Skeletal muscle cell (primary cell): ENCODE results near the gene ZNF436.

Experiments used
- DNase-seq: peaks from one replicate; pipeline ENCODE4 v3.0.0-alpha.2; 2010; ENCODE audit warnings: low read depth
- H3K4me3 ChIP-seq: 2 replicates; pipeline ENCODE4 v1.5.1; 2011; ENCODE audit warnings: low read depth, mild to moderate bottlenecking, control low read depth, low read length, moderate library complexity

Gene ZNF436

GRCh38 chr1:23368562-23369334, 888 bp downstream of the ZNF436 start:
- peak overlapping the region; percentile 98 for H3K4me3 ChIP-seq
- DNase-seq = peak; percentile 77

GRCh38 chr1:23367791-23368561, 1.7 kb downstream of the ZNF436 start:
- peak; percentile 96 for DNase-seq
- peak overlapping the region; percentile 98 for H3K4me3 ChIP-seq

- peak overlapping the region; percentile 98 for H3K4me3 ChIP-seq
- DNase-seq = no peak
These were observed 2.2 kb downstream of the ZNF436 start for GRCh38 chr1:23367451-23367790.

GRCh38 chr1:23366598-23366997, 3.0 kb downstream of the ZNF436 start:
- DNase-seq = no peak

GRCh38 chr1:23366146-23366545, 3.5 kb downstream of the ZNF436 start:
- no peak for DNase-seq
- H3K4me3 ChIP-seq = no peak overlapping the region

More at GRCh38 chr1:23366598-23366997, 3.0 kb downstream of the ZNF436 start:
- no peak overlapping the region for H3K4me3 ChIP-seq

- H3K4me3 ChIP-seq = no peak overlapping the region
- DNase-seq = no peak
These were observed 7.4 kb downstream of the ZNF436 start for GRCh38 chr1:23362218-23362713.

- DNase-seq = no peak
- no peak overlapping the region for H3K4me3 ChIP-seq
These were observed 11.2 kb downstream of the ZNF436 start for GRCh38 chr1:23358310-23358875.

GRCh38 chr1:23357138-23357908, 12.3 kb downstream of the ZNF436 start:
- no peak overlapping the region for H3K4me3 ChIP-seq
- DNase-seq = no peak

- H3K4me3 ChIP-seq = no peak overlapping the region
- no peak for DNase-seq
These were observed 13.0 kb downstream of the ZNF436 start for GRCh38 chr1:23356471-23357137.

GRCh38 chr1:23354245-23354644, 15.4 kb downstream of the ZNF436 start:
- no peak for DNase-seq

GRCh38 chr1:23352096-23352695, 17.4 kb downstream of the ZNF436 start:
- no peak for DNase-seq
- no peak overlapping the region for H3K4me3 ChIP-seq

More at GRCh38 chr1:23354245-23354644, 15.4 kb downstream of the ZNF436 start:
- H3K4me3 ChIP-seq = no peak overlapping the region

GRCh38 chr1:23345920-23346319, 23.7 kb downstream of the ZNF436 start:
- no peak for DNase-seq
- H3K4me3 ChIP-seq = no peak overlapping the region

GRCh38 chr1:23344987-23345472, 24.6 kb downstream of the ZNF436 start:
- DNase-seq = no peak
- peak overlapping the region; percentile 69 for H3K4me3 ChIP-seq

- DNase-seq = peak; percentile 100
- H3K4me3 ChIP-seq = peak within 1 kb of the TSS; percentile 69
These were observed 25.3 kb downstream of the ZNF436 start, which contains the start of gene HNRNPR for GRCh38 chr1:23344111-23344986. Gene HNRNPR, minus strand, starts transcription at chr1:23344284. Its CDS starts 3,276 bp downstream, at chr1:23341008.

- DNase-seq = no peak
- H3K4me3 ChIP-seq = peak overlapping the region; percentile 69
These were observed 26.2 kb downstream of the ZNF436 start for GRCh38 chr1:23343221-23344110.

GRCh38 chr1:23341931-23342692, 27.5 kb downstream of the ZNF436 start:
- no peak for DNase-seq
- peak overlapping the region; percentile 69 for H3K4me3 ChIP-seq
